Fibroblast of lung (primary cell): ENCODE measurements around the gene ZNF132. TPM values are rescaled to one million over a fixed set of nuclear protein-coding genes. Genes with fewer than 3 reads are reported as not detected.
A peak's percentile ranks its signal among the peaks of the same experiment; 100 is the strongest.

Experiments used
- DNase-seq, 2 donors: peaks; one replicate each; pipeline versions ENCODE4 v3.0.0 to v3.0.0-alpha.2; 2010; ENCODE audit warnings: low read depth in 2 of 2
- H2AFZ ChIP-seq: 2 replicates; pipeline ENCODE4 v1.5.1; 2012; ENCODE audit warnings: low read length, control low read depth, inconsistent platforms
- H3K27ac ChIP-seq: 2 replicates; pipeline ENCODE4 v1.5.1; 2011; ENCODE audit warnings: low read length, control low read depth; ENCODE audit not compliant: insufficient read depth
- H3K27me3 ChIP-seq: 2 replicates; pipeline ENCODE4 v1.5.1; 2011; ENCODE audit warnings: mild to moderate bottlenecking, low read length; ENCODE audit not compliant: control insufficient read depth, insufficient read depth
- H3K36me3 ChIP-seq: 2 replicates; pipeline ENCODE4 v1.5.1; 2011; ENCODE audit warnings: low read length; ENCODE audit not compliant: control insufficient read depth, insufficient read depth
- H3K4me1 ChIP-seq: 2 replicates; pipeline ENCODE4 v1.5.1; 2011; ENCODE audit warnings: low read length; ENCODE audit not compliant: control insufficient read depth, insufficient read depth; ENCODE audit errors: extremely low read depth
- H3K4me2 ChIP-seq: 2 replicates; pipeline ENCODE4 v1.5.1; 2011; ENCODE audit warnings: low read length, control low read depth; ENCODE audit not compliant: insufficient read depth; ENCODE audit errors: extremely low read depth
- H3K4me3 ChIP-seq, 4 experiments: fragments of 200-600 bp in 1 of 4; sonication (generic) in 1 of 4; replicated peaks in 1 of 4; 2 replicates each; pipeline ENCODE4 v1.5.1; 2011 to 2016; ENCODE audit warnings: low read length in 4 of 4, low read depth in 3 of 4, mild to moderate bottlenecking in 3 of 4, control low read depth in 2 of 4, inconsistent platforms in 1 of 4, mixed read lengths in 1 of 4; ENCODE audit not compliant: insufficient read depth in 1 of 4; ENCODE audit errors: control extremely low read depth in 1 of 4
- H3K79me2 ChIP-seq: 2 replicates; pipeline ENCODE4 v1.5.1; 2012; ENCODE audit warnings: mild to moderate bottlenecking, low read length, inconsistent platforms; ENCODE audit not compliant: control insufficient read depth, insufficient read depth
- H3K9ac ChIP-seq: 2 replicates; pipeline ENCODE4 v1.5.1; 2011; ENCODE audit warnings: mild to moderate bottlenecking, low read length, control low read depth; ENCODE audit not compliant: insufficient read depth
- H3K9me3 ChIP-seq: 2 replicates; pipeline ENCODE4 v1.5.1; 2012; ENCODE audit warnings: low read depth, low read length; ENCODE audit not compliant: control insufficient read depth, insufficient read depth
- H4K20me1 ChIP-seq: 2 replicates; pipeline ENCODE4 v1.5.1; 2011; ENCODE audit warnings: low read length; ENCODE audit not compliant: control insufficient read depth, insufficient read depth; ENCODE audit errors: extremely low read depth
- EZH2 ChIP-seq: IDR thresholded peaks from 2 replicates; pipeline ENCODE4 v1.5.1; 2012; ENCODE audit warnings: low read length, control low read depth, mild to moderate bottlenecking; ENCODE audit errors: missing control alignments
- polyA plus RNA-seq, 2 donors: library from polyadenylated mRNA; depleted of rRNA in 1 of 2; stranded (reverse) in 1 of 2; unstranded in 1 of 2; fragments of >200 nt; gene quantifications; 2 replicates each; pipeline ENCODE4 v1.2.1, GENCODE V29; 2011 to 2012; ENCODE audit warnings: missing spikeins in 1 of 2
- total RNA-seq: library from RNA; depleted of rRNA; stranded (reverse); fragments of >200 nt; gene quantifications from 2 replicates; pipeline ENCODE4 v1.2.1, GENCODE V29; 2014
- TF ChIP-seq, protein P1 (sequence below), 2 donors: IDR thresholded peaks in 1 of 2; conservative IDR thresholded peaks in 1 of 2; 1 replicate in 1 of 2; 2 replicates in 1 of 2; pipeline ENCODE4 v1.5.1; 2011 to 2012; ENCODE audit warnings: low read length in 2 of 2, control low read depth in 1 of 2, inconsistent platforms in 1 of 2, low read depth in 1 of 2, mild to moderate bottlenecking in 1 of 2

ZNF132 gene
- total and polyA plus RNA-seq, 2 donors (not counting 1 experiment from before 2014, with no cell fraction given) = 4.1 to 14.5 TPM

DNA sequence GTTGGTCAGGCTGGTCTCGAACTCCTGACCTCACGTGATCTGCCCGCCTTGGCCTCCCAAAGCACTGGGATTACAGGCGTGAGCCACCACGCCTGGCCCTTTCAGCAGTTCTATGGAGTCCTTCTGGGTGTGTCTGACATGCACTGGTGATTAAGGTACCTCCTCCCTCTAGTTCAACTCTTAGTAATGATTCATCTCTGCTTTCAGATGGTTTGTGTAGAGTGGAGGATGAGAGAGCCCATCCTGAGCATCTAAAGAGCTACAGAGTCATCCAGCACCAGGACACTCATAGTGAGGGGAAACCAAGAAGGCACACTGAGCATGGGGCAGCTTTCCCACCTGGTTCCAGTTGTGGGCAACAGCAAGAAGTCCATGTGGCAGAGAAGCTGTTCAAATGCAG, 23.3 kb downstream of the ZNF132 start:
- no peak overlapping the region for H3K4me2 ChIP-seq
- TF ChIP-seq, protein P1, sequence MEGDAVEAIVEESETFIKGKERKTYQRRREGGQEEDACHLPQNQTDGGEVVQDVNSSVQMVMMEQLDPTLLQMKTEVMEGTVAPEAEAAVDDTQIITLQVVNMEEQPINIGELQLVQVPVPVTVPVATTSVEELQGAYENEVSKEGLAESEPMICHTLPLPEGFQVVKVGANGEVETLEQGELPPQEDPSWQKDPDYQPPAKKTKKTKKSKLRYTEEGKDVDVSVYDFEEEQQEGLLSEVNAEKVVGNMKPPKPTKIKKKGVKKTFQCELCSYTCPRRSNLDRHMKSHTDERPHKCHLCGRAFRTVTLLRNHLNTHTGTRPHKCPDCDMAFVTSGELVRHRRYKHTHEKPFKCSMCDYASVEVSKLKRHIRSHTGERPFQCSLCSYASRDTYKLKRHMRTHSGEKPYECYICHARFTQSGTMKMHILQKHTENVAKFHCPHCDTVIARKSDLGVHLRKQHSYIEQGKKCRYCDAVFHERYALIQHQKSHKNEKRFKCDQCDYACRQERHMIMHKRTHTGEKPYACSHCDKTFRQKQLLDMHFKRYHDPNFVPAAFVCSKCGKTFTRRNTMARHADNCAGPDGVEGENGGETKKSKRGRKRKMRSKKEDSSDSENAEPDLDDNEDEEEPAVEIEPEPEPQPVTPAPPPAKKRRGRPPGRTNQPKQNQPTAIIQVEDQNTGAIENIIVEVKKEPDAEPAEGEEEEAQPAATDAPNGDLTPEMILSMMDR (conservative IDR thresholded peaks at IDR 0.05 in 1 of 2, IDR thresholded peaks at IDR 0.05 in 1 of 2; ENCODE audit: low read depth in 1 of 2, low read length in 2 of 2) = no peak
- TF ChIP-seq EZH2 = no peak
- DNase-seq = no peak
- no peak overlapping the region for H3K9ac ChIP-seq
- no peak overlapping the region for H2AFZ ChIP-seq
- H3K36me3 ChIP-seq = peaks cover 22% of the 10 kb centered on the region
- H3K27ac ChIP-seq = no peak overlapping the region
- H3K4me1 ChIP-seq = no peaks in the 10 kb centered on the region
- peaks cover 2% of the 10 kb centered on the region for H3K9me3 ChIP-seq
- H4K20me1 ChIP-seq = no peaks in the 10 kb centered on the region
- no peak overlapping the region for H3K4me3 ChIP-seq
- no peaks in the 10 kb centered on the region for H3K27me3 ChIP-seq
- no peaks in the 10 kb centered on the region for H3K79me2 ChIP-seq

DNA sequence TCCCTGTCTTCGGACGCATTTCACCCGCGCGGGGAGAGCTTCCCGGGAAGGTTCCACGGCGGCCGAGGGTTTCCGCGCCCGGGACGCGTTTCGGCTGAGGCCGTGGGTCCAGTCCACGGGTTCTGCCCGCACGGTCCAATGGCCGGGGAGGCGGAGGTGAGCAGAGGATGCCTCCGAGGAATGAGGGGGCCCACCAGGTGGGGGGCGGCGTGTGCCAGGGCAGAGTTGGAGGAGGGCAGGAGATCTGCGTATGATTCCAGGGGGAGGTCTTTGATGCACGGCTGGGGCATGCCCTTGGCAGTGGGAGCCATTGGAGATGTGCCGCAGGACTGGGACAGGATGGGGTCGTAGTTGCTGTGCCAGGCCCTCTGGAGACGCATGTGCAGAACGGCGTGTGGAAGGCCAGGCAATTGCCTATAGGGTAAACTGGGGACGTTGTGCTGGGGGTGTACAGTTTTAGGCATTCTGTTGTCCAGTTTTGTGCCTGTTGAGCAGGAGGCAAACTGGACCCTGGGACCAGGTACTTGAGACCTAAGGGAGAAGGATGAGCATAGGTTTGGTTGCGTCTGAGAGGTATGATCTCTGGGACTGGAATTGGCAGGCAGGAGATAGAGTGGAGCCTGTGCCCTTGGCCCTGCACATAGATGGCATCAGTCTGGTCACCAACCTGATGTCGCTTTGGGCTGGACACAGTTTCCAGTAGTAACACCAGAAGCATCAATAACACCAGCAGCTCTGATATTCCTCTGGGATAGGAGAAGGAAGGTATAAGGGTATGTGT, 30.8 kb downstream of the ZNF132 start:
- DNase-seq = no peak
- Histone ChIP-seq H3K36me3 (peaks cover 2% of the 10 kb centered on the region), H3K27me3 (no peaks in the 10 kb centered on the region), H4K20me1 (no peaks in the 10 kb centered on the region), H3K4me3 (peak overlapping the region; percentile 73 to 97 (median 86)), H3K4me1 (peaks cover 8% of the 10 kb centered on the region), H3K4me2 (peak overlapping the region; percentile 99), H3K79me2 (peaks cover 26% of the 10 kb centered on the region), H3K27ac (peak overlapping the region; percentile 91), H3K9me3 (no peaks in the 10 kb centered on the region), H3K9ac (peak overlapping the region; percentile 82), H2AFZ (peak overlapping the region; percentile 90)
- TF ChIP-seq, protein P1 (conservative IDR thresholded peaks at IDR 0.05 in 1 of 2, IDR thresholded peaks at IDR 0.05 in 1 of 2; ENCODE audit: low read depth in 1 of 2, low read length in 2 of 2) = peak in 1 of 2 donors; percentile 3
- no peak for TF ChIP-seq EZH2

DNA sequence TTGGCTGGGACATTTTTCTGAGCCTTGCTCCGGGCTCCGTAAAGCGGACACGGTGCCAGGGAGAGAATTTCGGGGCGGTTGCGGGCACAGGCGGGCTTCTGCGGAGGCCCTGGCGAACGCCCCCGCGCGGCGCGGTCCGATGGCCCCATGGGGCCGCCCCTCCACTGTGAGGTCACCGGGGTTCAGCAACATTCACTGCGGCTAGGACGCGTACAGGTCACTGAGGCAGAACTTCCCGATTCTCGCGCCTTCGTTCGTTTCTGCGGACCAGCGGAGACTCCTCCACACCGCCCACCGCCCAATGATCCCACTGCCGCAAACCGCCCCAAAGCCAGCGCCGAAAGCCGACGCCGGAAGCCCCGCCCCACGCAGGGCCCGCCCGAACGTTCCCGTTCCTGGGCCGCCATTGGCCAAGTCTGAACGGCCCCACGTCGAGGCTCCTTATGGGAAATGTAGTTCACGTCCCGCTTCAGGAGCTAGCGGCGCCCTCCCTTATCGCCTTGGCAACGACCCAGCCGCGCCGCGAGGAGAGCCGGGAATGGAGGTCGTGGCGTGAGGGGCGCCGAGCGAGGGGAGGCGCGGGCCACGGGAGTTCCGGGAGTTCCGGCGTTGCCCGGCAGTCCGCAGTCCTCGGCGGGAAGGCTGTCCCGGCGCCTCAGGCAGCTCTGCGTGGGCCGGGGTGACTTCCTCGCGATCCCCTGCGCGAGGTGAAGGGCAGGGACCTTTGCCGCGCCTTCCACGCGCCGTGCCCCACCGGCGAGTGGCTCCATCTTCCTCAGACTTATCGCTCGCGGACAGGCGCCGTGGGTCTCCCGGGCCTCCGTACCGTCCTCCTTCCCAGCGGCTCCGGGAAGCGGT, 31.6 kb downstream of the ZNF132 start, which contains the start of gene ZNF584:
TSS of gene ZNF584 (plus strand) at position 498 of the 858 bp plus-strand sequence. CDS start 499 bp downstream, outside the sequence.
- H3K27me3 ChIP-seq = no peaks in the 10 kb centered on the region
- H3K4me2 ChIP-seq = peak within 1 kb of the TSS; percentile 99
- H3K4me1 ChIP-seq = peaks cover 8% of the 10 kb centered on the region
- peak within 1 kb of the TSS; percentile 73 to 97 (median 86) for H3K4me3 ChIP-seq
- peak within 1 kb of the TSS; percentile 98 for H2AFZ ChIP-seq
- TF ChIP-seq EZH2 = no peak
- TF ChIP-seq, protein P1 (conservative IDR thresholded peaks at IDR 0.05 in 1 of 2, IDR thresholded peaks at IDR 0.05 in 1 of 2; ENCODE audit: low read depth in 1 of 2, low read length in 2 of 2) = no peak
- peak; percentile 93 to 94 for DNase-seq
- peak within 1 kb of the TSS; percentile 82 for H3K9ac ChIP-seq
- peak within 1 kb of the TSS; percentile 91 for H3K27ac ChIP-seq
- H3K36me3 ChIP-seq = peaks cover 2% of the 10 kb centered on the region
- no peaks in the 10 kb centered on the region for H4K20me1 ChIP-seq
- H3K9me3 ChIP-seq = no peaks in the 10 kb centered on the region
- peaks cover 26% of the 10 kb centered on the region for H3K79me2 ChIP-seq
